Measurements from ENCODE around the gene TTC12. TPM values are rescaled to one million over a fixed set of nuclear protein-coding genes. Genes with fewer than 3 reads are reported as not detected.

TTC12 gene
- total and polyA plus RNA-seq, 9 of the 15 experiments (the other 6 are each of a cell fraction or from before 2014, with no cell fraction given): 5.1 to 19.9 (median 13.4) TPM

DNA sequence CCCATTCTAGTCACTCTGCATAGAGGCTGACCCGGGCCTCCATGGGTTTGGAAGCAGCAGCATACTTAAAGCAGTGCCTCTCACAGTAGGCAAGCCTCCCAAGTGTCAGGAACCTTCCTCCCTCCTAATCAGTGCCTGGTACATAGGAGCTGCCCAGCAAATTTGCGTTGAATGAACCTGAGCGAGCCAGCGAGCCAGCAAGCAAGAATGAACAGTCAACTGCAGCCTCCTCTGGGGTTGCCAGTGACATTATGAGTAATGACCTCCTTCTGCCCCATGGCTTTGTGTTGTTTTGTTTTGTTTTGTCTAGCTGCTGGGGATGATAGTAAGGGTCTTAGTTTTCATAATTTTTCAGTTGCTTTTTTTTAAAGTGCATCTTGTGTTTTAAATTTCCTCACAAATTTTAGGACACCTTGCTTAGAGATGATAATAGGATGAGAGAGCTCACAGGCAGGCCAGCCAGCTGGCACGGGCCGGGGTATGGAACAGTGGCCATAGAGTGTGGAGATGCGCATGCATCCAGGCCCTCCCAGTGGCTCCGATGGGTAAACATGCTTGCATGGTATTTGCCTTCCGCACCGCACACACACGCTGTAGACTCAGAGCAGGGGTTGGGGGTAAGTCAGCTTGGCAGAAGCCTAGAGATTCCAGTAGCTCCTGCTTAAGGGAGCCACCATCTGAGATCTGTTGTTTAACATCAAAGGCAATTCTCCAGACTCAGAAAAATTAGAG is 36.1 kb downstream of the TTC12 start:
- Histone ChIP-seq H3K4me2 (ENCODE audit: insufficient read depth, low read length) (no peak overlapping the region), H3K9me3 (replicated peaks; ENCODE audit: control insufficient read depth, insufficient read depth, low read depth, low read length) (no peaks in the 10 kb centered on the region), H3K79me2 (ENCODE audit: control insufficient read depth, insufficient read depth, low read length) (no peaks in the 10 kb centered on the region), H3K9ac (ENCODE audit: insufficient read depth in 1 of 2, low read depth in 2 of 2, low read length in 2 of 2) (no peak overlapping the region), H3K4me1 (replicated peaks in 1 of 2; ENCODE audit: control insufficient read depth in 2 of 2, insufficient read depth in 2 of 2, low read length in 2 of 2) (no peaks in the 10 kb centered on the region), H3K36me3 (ENCODE audit: control insufficient read depth, insufficient read depth, low read length) (no peaks in the 10 kb centered on the region), H3K9me1 (ENCODE audit: control insufficient read depth, insufficient read depth, low read length) (no peaks in the 10 kb centered on the region), H2AFZ (ENCODE audit: low read depth, low read length) (no peak overlapping the region), H3K27me3 (ENCODE audit: control insufficient read depth in 2 of 2, insufficient read depth in 2 of 2, low read length in 2 of 2) (no peaks in the 10 kb centered on the region), H4K20me1 (replicated peaks; ENCODE audit: control insufficient read depth, insufficient read depth, low read length) (no peaks in the 10 kb centered on the region), H3K27ac (ENCODE audit: extremely low read depth, low read depth, low read length) (no peak overlapping the region), H3K4me3 (no peak overlapping the region)
- TF ChIP-seq CBFB (CRISPR knock-in tag; IDR thresholded peaks at IDR 0.05): no peak
- no peak for TF ChIP-seq RBBP5 (IDR thresholded peaks at IDR 0.05; ENCODE audit: borderline replicate concordance, insufficient read depth, low read length, poor library complexity, severe bottlenecking)
- no peak for TF ChIP-seq GTF2E2 (tag; IDR thresholded peaks at IDR 0.05)
- TF ChIP-seq, protein P1, sequence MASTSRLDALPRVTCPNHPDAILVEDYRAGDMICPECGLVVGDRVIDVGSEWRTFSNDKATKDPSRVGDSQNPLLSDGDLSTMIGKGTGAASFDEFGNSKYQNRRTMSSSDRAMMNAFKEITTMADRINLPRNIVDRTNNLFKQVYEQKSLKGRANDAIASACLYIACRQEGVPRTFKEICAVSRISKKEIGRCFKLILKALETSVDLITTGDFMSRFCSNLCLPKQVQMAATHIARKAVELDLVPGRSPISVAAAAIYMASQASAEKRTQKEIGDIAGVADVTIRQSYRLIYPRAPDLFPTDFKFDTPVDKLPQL (IDR thresholded peaks at IDR 0.05; ENCODE audit: extremely low read depth, insufficient read length): no peak
- no peak for TF ChIP-seq SAFB (IDR thresholded peaks at IDR 0.05; ENCODE audit: borderline replicate concordance, low read depth, low read length)
- no peak for TF ChIP-seq NCOA6 (IDR thresholded peaks at IDR 0.05)
- TF ChIP-seq ETS2 (tag; IDR thresholded peaks at IDR 0.05; ENCODE audit: borderline replicate concordance, poor library complexity, severe bottlenecking): no peak
- no peak for TF ChIP-seq PTRF (tag; IDR thresholded peaks at IDR 0.05)
- TF ChIP-seq ZKSCAN8 (CRISPR knock-in tag; IDR thresholded peaks at IDR 0.05): no peak
- TF ChIP-seq LCOR (CRISPR knock-in tag; IDR thresholded peaks at IDR 0.05): no peak
- TF ChIP-seq STAT5A (IDR thresholded peaks at IDR 0.05; ENCODE audit: borderline replicate concordance, low read length): no peak
- TF ChIP-seq RBM34 (IDR thresholded peaks at IDR 0.05; ENCODE audit: borderline replicate concordance, insufficient read depth, low read length): no peak
- no peak for TF ChIP-seq ZNF551 (CRISPR knock-in tag; IDR thresholded peaks at IDR 0.05)
- DNase-seq (ENCODE audit: extremely low read depth in 1 of 4, low spot score in 3 of 4): no peak
- BruUV-seq (replicated peaks): no TSS peak
- CTCF ChIA-PET (ENCODE audit: low intra/inter-chr PET ratio): no interaction called here
- 42% methylated on average over 11 of the region's 11 CpGs for WGBS (ENCODE audit: insufficient coverage, low coverage, missing lambda C conversion rate)
- intact Hi-C loops (cut with micrococcal nuclease): no loop called here
- ATAC-seq: no peak
- no peak for FAIRE-seq
- POLR2A ChIA-PET: no interaction called here
- in situ Hi-C loops (cut with MboI): no loop called here
